Loucy (cell line): ENCODE measurements around the gene TUFM.

ENCODE experiments used
- EZH2phosphoT487 ChIP-seq: fragments of 200-600 bp; IDR thresholded peaks from 2 replicates; pipeline ENCODE4 v1.6.1; 2018; ENCODE audit warnings: antibody characterized with exemption, mild to moderate bottlenecking, moderate library complexity, borderline replicate concordance
- TF ChIP-seq, protein P1 (sequence below): fragments of 200-600 bp; sonication (generic); conservative IDR thresholded peaks from 2 replicates; pipeline ENCODE4 v1.5.1; 2014; ENCODE audit warnings: mild to moderate bottlenecking, antibody characterized with exemption, low read length

DNA sequence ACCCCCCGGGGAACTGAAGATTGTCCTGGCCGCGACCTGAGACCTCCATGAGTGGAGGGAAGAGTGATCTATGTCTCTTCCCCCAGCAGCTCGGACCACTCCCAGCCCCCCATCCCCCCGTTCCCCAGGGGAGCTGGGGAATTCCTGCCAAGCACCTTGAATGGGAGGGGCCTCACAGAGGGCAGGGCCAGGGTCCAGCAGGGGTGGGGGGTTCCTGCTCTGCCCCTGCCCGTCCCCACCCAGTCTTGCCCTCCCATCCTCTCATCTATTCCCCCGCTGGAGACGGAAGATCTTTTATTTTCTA, 9.4 kb downstream of the TUFM start:
- TF ChIP-seq, protein P1, sequence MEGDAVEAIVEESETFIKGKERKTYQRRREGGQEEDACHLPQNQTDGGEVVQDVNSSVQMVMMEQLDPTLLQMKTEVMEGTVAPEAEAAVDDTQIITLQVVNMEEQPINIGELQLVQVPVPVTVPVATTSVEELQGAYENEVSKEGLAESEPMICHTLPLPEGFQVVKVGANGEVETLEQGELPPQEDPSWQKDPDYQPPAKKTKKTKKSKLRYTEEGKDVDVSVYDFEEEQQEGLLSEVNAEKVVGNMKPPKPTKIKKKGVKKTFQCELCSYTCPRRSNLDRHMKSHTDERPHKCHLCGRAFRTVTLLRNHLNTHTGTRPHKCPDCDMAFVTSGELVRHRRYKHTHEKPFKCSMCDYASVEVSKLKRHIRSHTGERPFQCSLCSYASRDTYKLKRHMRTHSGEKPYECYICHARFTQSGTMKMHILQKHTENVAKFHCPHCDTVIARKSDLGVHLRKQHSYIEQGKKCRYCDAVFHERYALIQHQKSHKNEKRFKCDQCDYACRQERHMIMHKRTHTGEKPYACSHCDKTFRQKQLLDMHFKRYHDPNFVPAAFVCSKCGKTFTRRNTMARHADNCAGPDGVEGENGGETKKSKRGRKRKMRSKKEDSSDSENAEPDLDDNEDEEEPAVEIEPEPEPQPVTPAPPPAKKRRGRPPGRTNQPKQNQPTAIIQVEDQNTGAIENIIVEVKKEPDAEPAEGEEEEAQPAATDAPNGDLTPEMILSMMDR: no peak
- TF ChIP-seq EZH2phosphoT487: no peak
